SK-N-SH (cell line): ENCODE results near the gene PPM1N. TPM values are rescaled to one million over a fixed set of nuclear protein-coding genes. Genes with fewer than 3 reads are reported as not detected.

Experiments
- CTCF ChIA-PET: fragments of 300-600, 350-600 bp; formaldehyde crosslinking; extraction: SDS; loops from one replicate; lab custom pipeline; 2021; lab: Yijun Ruan, JAX
- POLR2A ChIA-PET: fragments of 350-600 bp; sonication (Branson Sonifier 250); formaldehyde crosslinking; extraction: SDS; loops from one replicate; lab custom pipeline; 2020; ENCODE audit warnings: antibody characterized with exemption, inconsistent platforms; lab: Yijun Ruan, JAX
- DNase-seq: peaks from one replicate; pipeline ENCODE4 v3.0.0; 2012
- H2AFZ ChIP-seq: fragments of 200-600 bp; sonication (generic); 2 replicates; pipeline ENCODE4 v1.8.1; 2016; ENCODE audit warnings: antibody characterized with exemption, mild to moderate bottlenecking, low read depth
- H3F3A ChIP-seq: fragments of 200-600 bp; sonication (generic); replicated peaks from 2 replicates; pipeline ENCODE3; 2016; ENCODE audit warnings: antibody characterized with exemption, mild to moderate bottlenecking; ENCODE audit not compliant: insufficient read depth
- H3K27ac ChIP-seq, 2 experiments: fragments of 200-500 bp in 1 of 2; fragments of 200-600 bp in 1 of 2; sonication (Bioruptor generic) in 1 of 2; sonication (generic), shearing (Covaris generic) in 1 of 2; 2 replicates each; pipeline versions ENCODE4 v1.5.1 to v1.6.1; 2014 to 2016; ENCODE audit warnings: low read depth in 2 of 2, inconsistent platforms in 1 of 2, low read length in 1 of 2, mild to moderate bottlenecking in 1 of 2, mixed read lengths in 1 of 2
- H3K27me3 ChIP-seq: fragments of 200-600 bp; sonication (generic), shearing (Covaris generic); 2 replicates; pipeline ENCODE4 v1.6.1; 2016; ENCODE audit warnings: mixed run types; ENCODE audit not compliant: insufficient read depth
- H3K36me3 ChIP-seq, 2 experiments: fragments of 200-500 bp in 1 of 2; fragments of 200-600 bp in 1 of 2; sonication (Bioruptor generic) in 1 of 2; sonication (generic) in 1 of 2; replicated peaks in 1 of 2; 2 replicates each; pipeline versions ENCODE3 to v1.5.1; 2014 to 2016; ENCODE audit warnings: low read length in 1 of 2, mild to moderate bottlenecking in 1 of 2; ENCODE audit not compliant: insufficient read depth in 2 of 2, control insufficient read depth in 1 of 2
- H3K4me1 ChIP-seq, 2 experiments: fragments of 200-500 bp in 1 of 2; fragments of 200-600 bp in 1 of 2; sonication (Bioruptor generic) in 1 of 2; sonication (generic), shearing (Covaris generic) in 1 of 2; 2 replicates each; pipeline versions ENCODE4 v1.5.1 to v1.6.1; 2014 to 2016; ENCODE audit warnings: low read depth in 1 of 2, low read length in 1 of 2, mixed run types in 1 of 2; ENCODE audit not compliant: insufficient read depth in 2 of 2, control insufficient read depth in 1 of 2
- H3K4me2 ChIP-seq: fragments of 200-600 bp; sonication (generic), shearing (Covaris generic); 2 replicates; pipeline ENCODE4 v1.6.1; 2017; ENCODE audit warnings: mixed run types
- H3K4me3 ChIP-seq, 2 experiments: fragments of 200-500 bp in 1 of 2; fragments of 200-600 bp in 1 of 2; sonication (Bioruptor generic) in 1 of 2; sonication (generic), shearing (Covaris generic) in 1 of 2; 2 replicates each; pipeline versions ENCODE4 v1.5.1 to v1.8.1; 2014 to 2016; ENCODE audit warnings: low read depth in 2 of 2, inconsistent platforms in 1 of 2, low read length in 1 of 2, mild to moderate bottlenecking in 1 of 2, mixed read lengths in 1 of 2, moderate library complexity in 1 of 2
- H3K79me2 ChIP-seq: fragments of 200-600 bp; sonication (generic); 2 replicates; pipeline ENCODE4 v1.8.1; 2017; ENCODE audit warnings: mild to moderate bottlenecking; ENCODE audit not compliant: insufficient read depth
- H3K9ac ChIP-seq: fragments of 200-600 bp; sonication (generic); 2 replicates; pipeline ENCODE4 v1.6.1; 2017; ENCODE audit warnings: mixed run types
- H3K9me2 ChIP-seq: fragments of 200-600 bp; sonication (generic); 2 replicates; pipeline ENCODE4 v1.6.1; 2017; ENCODE audit warnings: mixed run types
- H3K9me3 ChIP-seq: fragments of 200-600 bp; sonication (generic); 2 replicates; pipeline ENCODE4 v1.6.1; 2017; ENCODE audit warnings: mixed run types, mild to moderate bottlenecking, moderate library complexity
- H4K20me1 ChIP-seq: fragments of 200-600 bp; sonication (generic); 2 replicates; pipeline ENCODE4 v1.6.1; 2017; ENCODE audit warnings: mild to moderate bottlenecking, mixed run types; ENCODE audit not compliant: insufficient read depth
- ELF1 ChIP-seq: IDR thresholded peaks from 2 replicates; pipeline ENCODE4 v1.4.0; 2012
- EP300 ChIP-seq, 2 experiments: IDR thresholded peaks; 2 replicates each; pipeline versions ENCODE4 v1.4.0 to v1.6.1; 2012; ENCODE audit warnings: borderline replicate concordance in 1 of 2, low read depth in 1 of 2, low read length in 1 of 2
- GABPA ChIP-seq: IDR thresholded peaks from 2 replicates; pipeline ENCODE4 v1.4.0; 2012; ENCODE audit warnings: low read depth, mild to moderate bottlenecking
- GATA2 ChIP-seq: sonication (generic); formaldehyde crosslinking; IDR thresholded peaks from 2 replicates; pipeline ENCODE4 v1.5.0; 2020; ENCODE audit warnings: mild to moderate bottlenecking, missing genetic modification reagents
- JUND ChIP-seq: IDR thresholded peaks from 2 replicates; pipeline ENCODE4 v1.4.0; 2012
- MEF2A ChIP-seq: IDR thresholded peaks from 2 replicates; pipeline ENCODE4 v1.4.0; 2012; ENCODE audit warnings: low read depth, borderline replicate concordance
- MXI1 ChIP-seq: IDR thresholded peaks from 2 replicates; pipeline ENCODE4 v1.6.1; 2012; ENCODE audit warnings: mild to moderate bottlenecking, low read depth, low read length, improper control_type of control experiment
- NFIC ChIP-seq: IDR thresholded peaks from 2 replicates; pipeline ENCODE4 v1.4.0; 2012; ENCODE audit warnings: borderline replicate concordance
- NRF1 ChIP-seq: IDR thresholded peaks from 2 replicates; pipeline ENCODE4 v1.6.1; 2012; ENCODE audit warnings: low read depth, mild to moderate bottlenecking, low read length
- RAD21 ChIP-seq: IDR thresholded peaks from 2 replicates; pipeline ENCODE4 v1.6.1; 2012; ENCODE audit warnings: mild to moderate bottlenecking, low read length
- RFX5 ChIP-seq: IDR thresholded peaks from 2 replicates; pipeline ENCODE4 v1.6.1; 2012; ENCODE audit warnings: mild to moderate bottlenecking, improper control_type of control experiment, low read length
- TAF1 ChIP-seq: IDR thresholded peaks from 2 replicates; pipeline ENCODE4 v1.6.1; 2012; ENCODE audit warnings: low read depth, mild to moderate bottlenecking, low read length, moderate library complexity, borderline replicate concordance
- TEAD4 ChIP-seq: IDR thresholded peaks from 2 replicates; pipeline ENCODE4 v1.4.0; 2012; ENCODE audit warnings: mild to moderate bottlenecking, borderline replicate concordance; ENCODE audit not compliant: insufficient read depth
- WGBS: methylation state at CpG from one replicate; pipeline ENCODE4 v1.1.6; 2017; ENCODE audit warnings: low lambda C conversion rate; 5-methylcytosine and 5-hydroxymethylcytosine counted together
- polyA plus RNA-seq, 3 experiments: library from polyadenylated mRNA; depleted of rRNA; stranded (reverse); fragments of >200 nt; gene quantifications; 2 replicates each; pipeline ENCODE4 v1.2.3, GENCODE V29; 2012
- TF ChIP-seq, protein P1 (sequence below): IDR thresholded peaks from 2 replicates; pipeline ENCODE4 v1.4.0; 2012; ENCODE audit warnings: low read depth
- TF ChIP-seq, protein P2 (sequence below): IDR thresholded peaks from 2 replicates; pipeline ENCODE4 v1.6.1; 2012; ENCODE audit warnings: mild to moderate bottlenecking, low read depth, low read length, moderate library complexity
- TF ChIP-seq, protein P3 (sequence below): IDR thresholded peaks from 2 replicates; pipeline ENCODE4 v1.4.0; 2012; ENCODE audit warnings: low read depth, borderline replicate concordance
- TF ChIP-seq, protein P4 (sequence below): fragments of 150-350 bp; IDR thresholded peaks from 2 replicates; pipeline ENCODE4 v1.6.1; 2016; ENCODE audit warnings: mild to moderate bottlenecking, low read depth, low read length

Gene PPM1N
- polyA plus RNA-seq, 1 of the 3 experiments (the other 2 are of a cell fraction) = 10.3 TPM

DNA sequence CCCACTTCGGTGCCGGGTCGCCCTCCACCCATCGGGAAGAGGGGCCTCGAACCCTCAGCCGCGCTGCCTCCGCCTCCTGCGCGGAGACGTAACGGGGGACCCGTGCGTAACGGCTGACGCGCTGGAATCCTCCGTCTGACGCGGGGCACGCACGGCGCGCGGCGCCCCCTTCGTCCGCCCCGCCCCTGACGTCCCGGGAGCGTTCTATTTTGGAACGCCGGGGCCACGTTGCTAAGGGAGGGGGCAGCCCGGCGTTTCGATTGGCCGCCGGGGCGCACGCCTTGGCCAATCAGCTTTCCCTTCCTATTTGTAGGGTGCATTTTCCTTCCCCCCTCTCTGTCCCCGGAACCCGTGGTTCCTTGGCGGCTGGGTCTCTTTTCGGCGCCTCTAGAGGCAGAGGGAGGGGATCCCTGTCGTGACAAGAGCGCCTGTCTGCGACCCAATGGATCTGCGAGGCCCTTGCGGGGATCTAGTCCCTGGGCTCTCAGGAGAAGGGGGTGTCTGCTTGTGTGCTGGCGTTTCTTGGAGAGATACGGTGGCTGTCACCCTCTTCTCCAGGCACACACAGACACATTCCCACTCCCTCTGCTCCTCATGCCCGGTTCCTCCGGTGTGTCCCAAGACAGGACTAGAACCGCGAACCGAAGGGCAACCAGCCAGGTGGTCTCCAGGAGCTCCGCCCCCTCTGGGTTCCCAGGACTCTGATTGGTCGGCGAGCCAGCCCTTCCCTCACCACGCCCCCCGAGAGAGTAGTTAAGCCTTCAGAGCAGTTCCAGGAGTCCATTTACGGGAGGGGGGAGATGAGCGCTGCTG, 28.9 kb upstream of the PPM1N start:
- peak overlapping the region; percentile 99 for H3K4me2 ChIP-seq
- ChIA-PET POLR2A (interaction anchor here (0.7 to 1.7 kb wide), 3 partner anchors 10 to 65 kb away, joined by 3 to 11 read pairs (median 4); partner anchors contain the start of gene PPP1R13L), CTCF (interaction anchor here (1.1 to 27.6 kb wide), 6 partner anchors 10 to 37 kb away, joined by 3 to 870 read pairs (median 16); no protein-coding TSS in a partner anchor)
- no peaks in the 10 kb centered on the region for H3K9me2 ChIP-seq
- peaks cover 7% of the 10 kb centered on the region for H3F3A ChIP-seq
- peak overlapping the region; percentile 97 for H3K9ac ChIP-seq
- no peaks in the 10 kb centered on the region for H3K36me3 ChIP-seq
- no peaks in the 10 kb centered on the region for H3K79me2 ChIP-seq
- H3K27ac ChIP-seq = peak overlapping the region; percentile 78 to 95
- peaks cover 0 to 19% of the 10 kb centered on the region in 2 experiments; a peak in 1 of 4 replicates for H3K4me1 ChIP-seq
- DNase-seq = peak; percentile 93
- WGBS = under 1% methylated on average over 54 of the region's 66 CpGs
- peak overlapping the region; percentile 81 to 84 for H3K4me3 ChIP-seq
- peaks cover 40% of the 10 kb centered on the region; the same call in 1 of the 2 replicates for H4K20me1 ChIP-seq
- no peaks in the 10 kb centered on the region for H3K27me3 ChIP-seq
- H2AFZ ChIP-seq = peak overlapping the region; percentile 80; the same call in 1 of the 2 replicates
- no peak for TF ChIP-seq RAD21
- TF ChIP-seq MEF2A = peak; percentile 50; the same call in 1 of the 2 replicates
- TF ChIP-seq TAF1 = 0 out of 2 replicates have a peak, but pooled peaks have one; percentile 7
- TF ChIP-seq, protein P1, sequence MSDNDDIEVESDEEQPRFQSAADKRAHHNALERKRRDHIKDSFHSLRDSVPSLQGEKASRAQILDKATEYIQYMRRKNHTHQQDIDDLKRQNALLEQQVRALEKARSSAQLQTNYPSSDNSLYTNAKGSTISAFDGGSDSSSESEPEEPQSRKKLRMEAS = peak; percentile 83; the same call in 1 of the 2 replicates
- TF ChIP-seq GABPA = peak; percentile 32; the same call in 1 of the 2 replicates
- TF ChIP-seq RFX5 = peak; percentile 89
- TF ChIP-seq NRF1 = peak; percentile 39; the same call in 1 of the 2 replicates
- no peak for TF ChIP-seq JUND
- 0 out of 2 replicates have a peak, but pooled peaks have one; percentile 24 for TF ChIP-seq TEAD4
- TF ChIP-seq, protein P2, sequence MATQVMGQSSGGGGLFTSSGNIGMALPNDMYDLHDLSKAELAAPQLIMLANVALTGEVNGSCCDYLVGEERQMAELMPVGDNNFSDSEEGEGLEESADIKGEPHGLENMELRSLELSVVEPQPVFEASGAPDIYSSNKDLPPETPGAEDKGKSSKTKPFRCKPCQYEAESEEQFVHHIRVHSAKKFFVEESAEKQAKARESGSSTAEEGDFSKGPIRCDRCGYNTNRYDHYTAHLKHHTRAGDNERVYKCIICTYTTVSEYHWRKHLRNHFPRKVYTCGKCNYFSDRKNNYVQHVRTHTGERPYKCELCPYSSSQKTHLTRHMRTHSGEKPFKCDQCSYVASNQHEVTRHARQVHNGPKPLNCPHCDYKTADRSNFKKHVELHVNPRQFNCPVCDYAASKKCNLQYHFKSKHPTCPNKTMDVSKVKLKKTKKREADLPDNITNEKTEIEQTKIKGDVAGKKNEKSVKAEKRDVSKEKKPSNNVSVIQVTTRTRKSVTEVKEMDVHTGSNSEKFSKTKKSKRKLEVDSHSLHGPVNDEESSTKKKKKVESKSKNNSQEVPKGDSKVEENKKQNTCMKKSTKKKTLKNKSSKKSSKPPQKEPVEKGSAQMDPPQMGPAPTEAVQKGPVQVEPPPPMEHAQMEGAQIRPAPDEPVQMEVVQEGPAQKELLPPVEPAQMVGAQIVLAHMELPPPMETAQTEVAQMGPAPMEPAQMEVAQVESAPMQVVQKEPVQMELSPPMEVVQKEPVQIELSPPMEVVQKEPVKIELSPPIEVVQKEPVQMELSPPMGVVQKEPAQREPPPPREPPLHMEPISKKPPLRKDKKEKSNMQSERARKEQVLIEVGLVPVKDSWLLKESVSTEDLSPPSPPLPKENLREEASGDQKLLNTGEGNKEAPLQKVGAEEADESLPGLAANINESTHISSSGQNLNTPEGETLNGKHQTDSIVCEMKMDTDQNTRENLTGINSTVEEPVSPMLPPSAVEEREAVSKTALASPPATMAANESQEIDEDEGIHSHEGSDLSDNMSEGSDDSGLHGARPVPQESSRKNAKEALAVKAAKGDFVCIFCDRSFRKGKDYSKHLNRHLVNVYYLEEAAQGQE = no peak
- 0 out of 2 replicates have a peak, but pooled peaks have one; percentile 75 for TF ChIP-seq MXI1
- TF ChIP-seq, protein P3, sequence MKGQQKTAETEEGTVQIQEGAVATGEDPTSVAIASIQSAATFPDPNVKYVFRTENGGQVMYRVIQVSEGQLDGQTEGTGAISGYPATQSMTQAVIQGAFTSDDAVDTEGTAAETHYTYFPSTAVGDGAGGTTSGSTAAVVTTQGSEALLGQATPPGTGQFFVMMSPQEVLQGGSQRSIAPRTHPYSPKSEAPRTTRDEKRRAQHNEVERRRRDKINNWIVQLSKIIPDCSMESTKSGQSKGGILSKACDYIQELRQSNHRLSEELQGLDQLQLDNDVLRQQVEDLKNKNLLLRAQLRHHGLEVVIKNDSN = no peak
- TF ChIP-seq ELF1 = peak; percentile 55
- no peak for TF ChIP-seq NFIC
- TF ChIP-seq GATA2 (CRISPR knock-in tag) = no peak
- TF ChIP-seq, protein P4, sequence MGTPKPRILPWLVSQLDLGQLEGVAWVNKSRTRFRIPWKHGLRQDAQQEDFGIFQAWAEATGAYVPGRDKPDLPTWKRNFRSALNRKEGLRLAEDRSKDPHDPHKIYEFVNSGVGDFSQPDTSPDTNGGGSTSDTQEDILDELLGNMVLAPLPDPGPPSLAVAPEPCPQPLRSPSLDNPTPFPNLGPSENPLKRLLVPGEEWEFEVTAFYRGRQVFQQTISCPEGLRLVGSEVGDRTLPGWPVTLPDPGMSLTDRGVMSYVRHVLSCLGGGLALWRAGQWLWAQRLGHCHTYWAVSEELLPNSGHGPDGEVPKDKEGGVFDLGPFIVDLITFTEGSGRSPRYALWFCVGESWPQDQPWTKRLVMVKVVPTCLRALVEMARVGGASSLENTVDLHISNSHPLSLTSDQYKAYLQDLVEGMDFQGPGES = peak; percentile 45; the same call in 1 of the 2 replicates
- TF ChIP-seq EP300 (IDR thresholded peaks at IDR 0.05; ENCODE audit: borderline replicate concordance in 1 of 2, low read depth in 1 of 2, low read length in 1 of 2) = no peak
- TF ChIP-seq, all 33 proteins: peak for 10
- no peaks in the 10 kb centered on the region for H3K9me3 ChIP-seq
